HEK293 (cell line): ENCODE measurements around the gene TNIK.

Experiments
- GFI1B ChIP-seq: fragments of 450-650 bp; formaldehyde crosslinking; IDR thresholded peaks from 2 replicates; pipeline ENCODE4 v1.5.1; 2016; ENCODE audit warnings: missing biosample characterization, missing genetic modification characterization
- GLI2 ChIP-seq: fragments of 450-650 bp; formaldehyde crosslinking; IDR thresholded peaks from 2 replicates; pipeline ENCODE4; 2017; ENCODE audit warnings: missing biosample characterization, missing genetic modification characterization, low read depth, borderline replicate concordance
- HOXC10 ChIP-seq: sonication (generic); formaldehyde crosslinking; IDR thresholded peaks from 2 replicates; pipeline ENCODE4 v1.8.1; 2023; ENCODE audit warnings: mild to moderate bottlenecking, missing genetic modification reagents
- HOXD13 ChIP-seq: sonication (generic); formaldehyde crosslinking; IDR thresholded peaks from 2 replicates; pipeline ENCODE4 v1.8.0; 2022; ENCODE audit warnings: missing genetic modification reagents, borderline replicate concordance
- IKZF3 ChIP-seq: fragments of 450-650 bp; IDR thresholded peaks from 2 replicates; pipeline ENCODE4 v1.5.0; 2018; ENCODE audit warnings: missing biosample characterization, mild to moderate bottlenecking, missing genetic modification characterization, moderate library complexity
- KLF9 ChIP-seq: fragments of 450-650 bp; formaldehyde crosslinking; IDR thresholded peaks from 2 replicates; pipeline ENCODE4 v1.5.1; 2016; ENCODE audit warnings: missing biosample characterization, missing genetic modification characterization, low read depth
- MZF1 ChIP-seq: fragments of 450-650 bp; formaldehyde crosslinking; IDR thresholded peaks from 2 replicates; pipeline ENCODE4 v1.5.1; 2017; ENCODE audit warnings: missing biosample characterization, missing genetic modification characterization, borderline replicate concordance
- OSR2 ChIP-seq: fragments of 450-650 bp; formaldehyde crosslinking; IDR thresholded peaks from 2 replicates; pipeline ENCODE4 v1.5.1; 2016; ENCODE audit warnings: missing biosample characterization, missing genetic modification characterization
- PRDM1 ChIP-seq: fragments of 450-650 bp; formaldehyde crosslinking; IDR thresholded peaks from 2 replicates; pipeline ENCODE4; 2016; ENCODE audit warnings: missing biosample characterization, missing genetic modification characterization
- ZEB2 ChIP-seq: fragments of 450-650 bp; formaldehyde crosslinking; IDR thresholded peaks from 2 replicates; pipeline ENCODE4 v1.5.1; 2016; ENCODE audit warnings: missing biosample characterization, missing genetic modification characterization
- ZIC2 ChIP-seq: fragments of 450-650 bp; formaldehyde crosslinking; IDR thresholded peaks from 2 replicates; pipeline ENCODE4 v1.5.1; 2016; ENCODE audit warnings: missing biosample characterization, missing genetic modification characterization
- ZNF248 ChIP-seq: fragments of 450-650 bp; formaldehyde crosslinking; IDR thresholded peaks from 2 replicates; pipeline ENCODE4 v1.5.1; 2017; ENCODE audit warnings: missing biosample characterization, missing genetic modification characterization
- ZNF404 ChIP-seq: fragments of 450-650 bp; formaldehyde crosslinking; IDR thresholded peaks from 2 replicates; pipeline ENCODE4 v1.5.1; 2017; ENCODE audit warnings: missing biosample characterization, missing genetic modification characterization
- ZNF549 ChIP-seq: fragments of 450-650 bp; IDR thresholded peaks from 2 replicates; pipeline ENCODE4 v1.5.1; 2018; ENCODE audit warnings: missing biosample characterization, missing genetic modification characterization, mild to moderate bottlenecking, inconsistent platforms, moderate library complexity
- ZNF561 ChIP-seq: fragments of 450-650 bp; IDR thresholded peaks from 2 replicates; pipeline ENCODE4 v1.5.1; 2018; ENCODE audit warnings: missing biosample characterization, missing genetic modification characterization, borderline replicate concordance
- ZNF677 ChIP-seq: fragments of 450-650 bp; IDR thresholded peaks from 2 replicates; pipeline ENCODE4 v1.5.0; 2018; ENCODE audit warnings: missing biosample characterization, mild to moderate bottlenecking, missing genetic modification characterization, moderate library complexity
- ZNF843 ChIP-seq: fragments of 450-650 bp; formaldehyde crosslinking; IDR thresholded peaks from 2 replicates; pipeline ENCODE4 v1.5.1; 2016; ENCODE audit warnings: missing biosample characterization, missing genetic modification characterization
- ZXDB ChIP-seq: fragments of 450-650 bp; formaldehyde crosslinking; IDR thresholded peaks from 2 replicates; pipeline ENCODE4 v1.5.1; 2016; ENCODE audit warnings: missing biosample characterization, missing genetic modification characterization
- TF ChIP-seq, protein P1 (sequence below): fragments of 450-650 bp; formaldehyde crosslinking; IDR thresholded peaks from 2 replicates; pipeline ENCODE4 v1.5.0; 2017; ENCODE audit warnings: missing biosample characterization, missing genetic modification characterization, borderline replicate concordance
- TF ChIP-seq, protein P2 (sequence below): IDR thresholded peaks from 2 replicates; pipeline ENCODE4 v1.6.1; 2011; ENCODE audit warnings: mild to moderate bottlenecking, low read depth, low read length, borderline replicate concordance
- TF ChIP-seq, protein P3 (sequence below): fragments of 450-650 bp; formaldehyde crosslinking; IDR thresholded peaks from 2 replicates; pipeline ENCODE4 v1.5.1; 2016; ENCODE audit warnings: missing biosample characterization, missing genetic modification characterization
- TF ChIP-seq, protein P4 (sequence below): fragments of 450-650 bp; formaldehyde crosslinking; IDR thresholded peaks from 2 replicates; pipeline ENCODE4 v1.5.1; 2016; ENCODE audit warnings: missing biosample characterization, missing genetic modification characterization
- TF ChIP-seq, protein P5 (sequence below): fragments of 450-650 bp; formaldehyde crosslinking; IDR thresholded peaks from 2 replicates; pipeline ENCODE4 v1.5.1; 2016; ENCODE audit warnings: missing biosample characterization, missing genetic modification characterization, borderline replicate concordance
- TF ChIP-seq, protein P6 (sequence below): fragments of 450-650 bp; formaldehyde crosslinking; IDR thresholded peaks from 2 replicates; pipeline ENCODE4 v1.5.1; 2017; ENCODE audit warnings: missing biosample characterization, missing genetic modification characterization
- TF ChIP-seq, protein P7 (sequence below): fragments of 450-650 bp; formaldehyde crosslinking; IDR thresholded peaks from 2 replicates; pipeline ENCODE4 v1.5.1; 2017; ENCODE audit warnings: missing biosample characterization, missing genetic modification characterization

Gene TNIK

DNA sequence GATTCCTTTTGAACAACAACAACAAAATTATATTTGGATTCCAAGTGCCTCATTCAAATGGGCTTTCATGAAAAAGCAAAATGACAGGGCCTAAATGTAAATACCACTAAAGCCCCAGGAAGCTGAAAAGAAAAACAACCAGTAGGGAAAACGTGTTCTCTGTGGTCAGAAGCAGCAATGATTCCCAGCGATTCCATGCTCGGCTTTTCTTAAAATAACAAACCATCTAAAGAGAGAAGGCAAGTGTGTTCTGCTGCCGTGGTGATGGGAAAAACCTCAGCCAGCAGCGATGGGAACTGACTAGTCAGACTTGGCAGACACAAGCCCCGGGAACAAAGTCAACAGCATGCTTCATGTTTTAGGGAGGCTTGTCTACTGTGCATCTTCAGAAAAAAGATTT, 153.6 kb downstream of the TNIK start (continued):
- no peak for TF ChIP-seq ZNF549 (tag by site-specific recombination)
- TF ChIP-seq, protein P1, sequence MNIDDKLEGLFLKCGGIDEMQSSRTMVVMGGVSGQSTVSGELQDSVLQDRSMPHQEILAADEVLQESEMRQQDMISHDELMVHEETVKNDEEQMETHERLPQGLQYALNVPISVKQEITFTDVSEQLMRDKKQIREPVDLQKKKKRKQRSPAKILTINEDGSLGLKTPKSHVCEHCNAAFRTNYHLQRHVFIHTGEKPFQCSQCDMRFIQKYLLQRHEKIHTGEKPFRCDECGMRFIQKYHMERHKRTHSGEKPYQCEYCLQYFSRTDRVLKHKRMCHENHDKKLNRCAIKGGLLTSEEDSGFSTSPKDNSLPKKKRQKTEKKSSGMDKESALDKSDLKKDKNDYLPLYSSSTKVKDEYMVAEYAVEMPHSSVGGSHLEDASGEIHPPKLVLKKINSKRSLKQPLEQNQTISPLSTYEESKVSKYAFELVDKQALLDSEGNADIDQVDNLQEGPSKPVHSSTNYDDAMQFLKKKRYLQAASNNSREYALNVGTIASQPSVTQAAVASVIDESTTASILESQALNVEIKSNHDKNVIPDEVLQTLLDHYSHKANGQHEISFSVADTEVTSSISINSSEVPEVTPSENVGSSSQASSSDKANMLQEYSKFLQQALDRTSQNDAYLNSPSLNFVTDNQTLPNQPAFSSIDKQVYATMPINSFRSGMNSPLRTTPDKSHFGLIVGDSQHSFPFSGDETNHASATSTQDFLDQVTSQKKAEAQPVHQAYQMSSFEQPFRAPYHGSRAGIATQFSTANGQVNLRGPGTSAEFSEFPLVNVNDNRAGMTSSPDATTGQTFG, result no peak
- peak; percentile 81 for TF ChIP-seq ZIC2 (tag by site-specific recombination)
- peak; percentile 75 for TF ChIP-seq ZNF843 (tag by site-specific recombination)
- peak; percentile 44 for TF ChIP-seq IKZF3 (tag by site-specific recombination)
- TF ChIP-seq, protein P2, sequence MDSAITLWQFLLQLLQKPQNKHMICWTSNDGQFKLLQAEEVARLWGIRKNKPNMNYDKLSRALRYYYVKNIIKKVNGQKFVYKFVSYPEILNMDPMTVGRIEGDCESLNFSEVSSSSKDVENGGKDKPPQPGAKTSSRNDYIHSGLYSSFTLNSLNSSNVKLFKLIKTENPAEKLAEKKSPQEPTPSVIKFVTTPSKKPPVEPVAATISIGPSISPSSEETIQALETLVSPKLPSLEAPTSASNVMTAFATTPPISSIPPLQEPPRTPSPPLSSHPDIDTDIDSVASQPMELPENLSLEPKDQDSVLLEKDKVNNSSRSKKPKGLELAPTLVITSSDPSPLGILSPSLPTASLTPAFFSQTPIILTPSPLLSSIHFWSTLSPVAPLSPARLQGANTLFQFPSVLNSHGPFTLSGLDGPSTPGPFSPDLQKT, result no peak
- TF ChIP-seq, protein P3, sequence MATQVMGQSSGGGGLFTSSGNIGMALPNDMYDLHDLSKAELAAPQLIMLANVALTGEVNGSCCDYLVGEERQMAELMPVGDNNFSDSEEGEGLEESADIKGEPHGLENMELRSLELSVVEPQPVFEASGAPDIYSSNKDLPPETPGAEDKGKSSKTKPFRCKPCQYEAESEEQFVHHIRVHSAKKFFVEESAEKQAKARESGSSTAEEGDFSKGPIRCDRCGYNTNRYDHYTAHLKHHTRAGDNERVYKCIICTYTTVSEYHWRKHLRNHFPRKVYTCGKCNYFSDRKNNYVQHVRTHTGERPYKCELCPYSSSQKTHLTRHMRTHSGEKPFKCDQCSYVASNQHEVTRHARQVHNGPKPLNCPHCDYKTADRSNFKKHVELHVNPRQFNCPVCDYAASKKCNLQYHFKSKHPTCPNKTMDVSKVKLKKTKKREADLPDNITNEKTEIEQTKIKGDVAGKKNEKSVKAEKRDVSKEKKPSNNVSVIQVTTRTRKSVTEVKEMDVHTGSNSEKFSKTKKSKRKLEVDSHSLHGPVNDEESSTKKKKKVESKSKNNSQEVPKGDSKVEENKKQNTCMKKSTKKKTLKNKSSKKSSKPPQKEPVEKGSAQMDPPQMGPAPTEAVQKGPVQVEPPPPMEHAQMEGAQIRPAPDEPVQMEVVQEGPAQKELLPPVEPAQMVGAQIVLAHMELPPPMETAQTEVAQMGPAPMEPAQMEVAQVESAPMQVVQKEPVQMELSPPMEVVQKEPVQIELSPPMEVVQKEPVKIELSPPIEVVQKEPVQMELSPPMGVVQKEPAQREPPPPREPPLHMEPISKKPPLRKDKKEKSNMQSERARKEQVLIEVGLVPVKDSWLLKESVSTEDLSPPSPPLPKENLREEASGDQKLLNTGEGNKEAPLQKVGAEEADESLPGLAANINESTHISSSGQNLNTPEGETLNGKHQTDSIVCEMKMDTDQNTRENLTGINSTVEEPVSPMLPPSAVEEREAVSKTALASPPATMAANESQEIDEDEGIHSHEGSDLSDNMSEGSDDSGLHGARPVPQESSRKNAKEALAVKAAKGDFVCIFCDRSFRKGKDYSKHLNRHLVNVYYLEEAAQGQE (tag by site-specific recombination), result peak; percentile 36; the same call in 1 of the 2 replicates
- TF ChIP-seq, protein P4, sequence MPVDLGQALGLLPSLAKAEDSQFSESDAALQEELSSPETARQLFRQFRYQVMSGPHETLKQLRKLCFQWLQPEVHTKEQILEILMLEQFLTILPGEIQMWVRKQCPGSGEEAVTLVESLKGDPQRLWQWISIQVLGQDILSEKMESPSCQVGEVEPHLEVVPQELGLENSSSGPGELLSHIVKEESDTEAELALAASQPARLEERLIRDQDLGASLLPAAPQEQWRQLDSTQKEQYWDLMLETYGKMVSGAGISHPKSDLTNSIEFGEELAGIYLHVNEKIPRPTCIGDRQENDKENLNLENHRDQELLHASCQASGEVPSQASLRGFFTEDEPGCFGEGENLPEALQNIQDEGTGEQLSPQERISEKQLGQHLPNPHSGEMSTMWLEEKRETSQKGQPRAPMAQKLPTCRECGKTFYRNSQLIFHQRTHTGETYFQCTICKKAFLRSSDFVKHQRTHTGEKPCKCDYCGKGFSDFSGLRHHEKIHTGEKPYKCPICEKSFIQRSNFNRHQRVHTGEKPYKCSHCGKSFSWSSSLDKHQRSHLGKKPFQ, result peak; percentile 70; the same call in 1 of the 2 replicates
- TF ChIP-seq ZNF404 (tag by site-specific recombination), result no peak
- peak; percentile 96 for TF ChIP-seq OSR2
- TF ChIP-seq PRDM1, result no peak
- peak; percentile 65; the same call in 1 of the 2 replicates for TF ChIP-seq GFI1B (tag by site-specific recombination)
- TF ChIP-seq ZNF248 (tag by site-specific recombination), result no peak
- TF ChIP-seq GLI2 (tag by site-specific recombination), result peak; percentile 66; the same call in 1 of the 2 replicates
- peak; percentile 36; the same call in 1 of the 2 replicates for TF ChIP-seq ZEB2 (tag by site-specific recombination)
- TF ChIP-seq, protein P5, sequence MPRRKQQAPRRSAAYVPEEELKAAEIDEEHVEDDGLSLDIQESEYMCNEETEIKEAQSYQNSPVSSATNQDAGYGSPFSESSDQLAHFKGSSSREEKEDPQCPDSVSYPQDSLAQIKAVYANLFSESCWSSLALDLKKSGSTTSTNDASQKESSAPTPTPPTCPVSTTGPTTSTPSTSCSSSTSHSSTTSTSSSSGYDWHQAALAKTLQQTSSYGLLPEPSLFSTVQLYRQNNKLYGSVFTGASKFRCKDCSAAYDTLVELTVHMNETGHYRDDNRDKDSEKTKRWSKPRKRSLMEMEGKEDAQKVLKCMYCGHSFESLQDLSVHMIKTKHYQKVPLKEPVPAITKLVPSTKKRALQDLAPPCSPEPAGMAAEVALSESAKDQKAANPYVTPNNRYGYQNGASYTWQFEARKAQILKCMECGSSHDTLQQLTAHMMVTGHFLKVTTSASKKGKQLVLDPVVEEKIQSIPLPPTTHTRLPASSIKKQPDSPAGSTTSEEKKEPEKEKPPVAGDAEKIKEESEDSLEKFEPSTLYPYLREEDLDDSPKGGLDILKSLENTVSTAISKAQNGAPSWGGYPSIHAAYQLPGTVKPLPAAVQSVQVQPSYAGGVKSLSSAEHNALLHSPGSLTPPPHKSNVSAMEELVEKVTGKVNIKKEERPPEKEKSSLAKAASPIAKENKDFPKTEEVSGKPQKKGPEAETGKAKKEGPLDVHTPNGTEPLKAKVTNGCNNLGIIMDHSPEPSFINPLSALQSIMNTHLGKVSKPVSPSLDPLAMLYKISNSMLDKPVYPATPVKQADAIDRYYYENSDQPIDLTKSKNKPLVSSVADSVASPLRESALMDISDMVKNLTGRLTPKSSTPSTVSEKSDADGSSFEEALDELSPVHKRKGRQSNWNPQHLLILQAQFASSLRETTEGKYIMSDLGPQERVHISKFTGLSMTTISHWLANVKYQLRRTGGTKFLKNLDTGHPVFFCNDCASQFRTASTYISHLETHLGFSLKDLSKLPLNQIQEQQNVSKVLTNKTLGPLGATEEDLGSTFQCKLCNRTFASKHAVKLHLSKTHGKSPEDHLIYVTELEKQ (tag by site-specific recombination), result no peak
- TF ChIP-seq ZNF561, result no peak
- TF ChIP-seq ZXDB, result no peak
- peak; percentile 60; the same call in 1 of the 2 replicates for TF ChIP-seq MZF1
- no peak for TF ChIP-seq ZNF677 (tag by site-specific recombination)
- TF ChIP-seq, protein P6, sequence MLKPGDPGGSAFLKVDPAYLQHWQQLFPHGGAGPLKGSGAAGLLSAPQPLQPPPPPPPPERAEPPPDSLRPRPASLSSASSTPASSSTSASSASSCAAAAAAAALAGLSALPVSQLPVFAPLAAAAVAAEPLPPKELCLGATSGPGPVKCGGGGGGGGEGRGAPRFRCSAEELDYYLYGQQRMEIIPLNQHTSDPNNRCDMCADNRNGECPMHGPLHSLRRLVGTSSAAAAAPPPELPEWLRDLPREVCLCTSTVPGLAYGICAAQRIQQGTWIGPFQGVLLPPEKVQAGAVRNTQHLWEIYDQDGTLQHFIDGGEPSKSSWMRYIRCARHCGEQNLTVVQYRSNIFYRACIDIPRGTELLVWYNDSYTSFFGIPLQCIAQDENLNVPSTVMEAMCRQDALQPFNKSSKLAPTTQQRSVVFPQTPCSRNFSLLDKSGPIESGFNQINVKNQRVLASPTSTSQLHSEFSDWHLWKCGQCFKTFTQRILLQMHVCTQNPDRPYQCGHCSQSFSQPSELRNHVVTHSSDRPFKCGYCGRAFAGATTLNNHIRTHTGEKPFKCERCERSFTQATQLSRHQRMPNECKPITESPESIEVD (tag by site-specific recombination), result peak; percentile 92
- TF ChIP-seq HOXD13 (CRISPR knock-in tag), result no peak
- TF ChIP-seq HOXC10 (CRISPR knock-in tag), result no peak
- TF ChIP-seq KLF9, result no peak
- TF ChIP-seq, protein P7, sequence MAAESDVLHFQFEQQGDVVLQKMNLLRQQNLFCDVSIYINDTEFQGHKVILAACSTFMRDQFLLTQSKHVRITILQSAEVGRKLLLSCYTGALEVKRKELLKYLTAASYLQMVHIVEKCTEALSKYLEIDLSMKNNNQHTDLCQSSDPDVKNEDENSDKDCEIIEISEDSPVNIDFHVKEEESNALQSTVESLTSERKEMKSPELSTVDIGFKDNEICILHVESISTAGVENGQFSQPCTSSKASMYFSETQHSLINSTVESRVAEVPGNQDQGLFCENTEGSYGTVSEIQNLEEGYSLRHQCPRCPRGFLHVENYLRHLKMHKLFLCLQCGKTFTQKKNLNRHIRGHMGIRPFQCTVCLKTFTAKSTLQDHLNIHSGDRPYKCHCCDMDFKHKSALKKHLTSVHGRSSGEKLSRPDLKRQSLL (tag by site-specific recombination), result no peak
